ENCODE data around the gene CYTH1. TPM values are rescaled to one million over a fixed set of nuclear protein-coding genes. Genes with fewer than 3 reads are reported as not detected.

CYTH1 gene
- total and polyA plus RNA-seq, 7 experiments from 2014 or later, result 297 to 452 (median 418) TPM

DNA sequence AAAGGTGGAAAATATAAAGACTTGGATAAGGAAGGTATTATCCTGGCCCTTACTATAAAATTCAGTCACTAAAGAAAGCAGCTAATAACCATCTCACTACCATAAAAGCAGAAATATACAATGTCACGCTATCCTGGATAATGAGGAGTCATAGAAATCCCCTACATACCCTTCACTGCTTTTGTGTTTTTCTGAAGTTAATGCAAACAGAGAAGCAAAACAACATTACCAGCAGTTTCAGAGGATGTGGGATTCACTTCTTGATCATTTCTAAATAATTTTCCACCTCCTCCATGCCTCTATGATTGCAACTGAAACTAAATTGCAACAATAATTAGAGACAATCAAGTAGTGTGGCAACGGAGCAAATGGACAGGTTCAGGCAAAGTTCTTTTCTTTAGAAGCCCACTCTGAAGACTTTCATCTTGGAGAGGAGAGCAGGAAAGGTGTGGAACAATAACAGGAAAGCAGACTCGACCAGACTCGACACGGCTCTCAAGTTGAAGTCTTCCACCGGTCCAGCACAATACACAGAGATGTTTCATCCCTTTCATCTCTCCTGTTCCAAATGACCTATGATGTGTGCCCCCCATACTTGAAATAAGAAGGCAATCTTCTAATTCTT lies 10.2 kb downstream of the CYTH1 start:
- CTCF ChIA-PET, result interaction anchor here (0.6 to 1.4 kb wide), 5 partner anchors 8 to 1590 kb away, joined by 3 to 4 read pairs (median 3); no protein-coding TSS in a partner anchor
- Mint-ChIP-seq H3K9me3 (peaks cover 0 to 1% (median 0%) of the 10 kb centered on the region in 11 donors), H3K36me3 (peaks cover 0 to 30% (median 9%) of the 10 kb centered on the region in 5 donors), H3K4me3 (peak overlapping the region in 8 of 10 donors; percentile 81 to 95 (median 84)), H3K4me1 (peaks cover 26 to 60% (median 51%) of the 10 kb centered on the region in 7 donors), H3K27me3 (no peaks in the 10 kb centered on the region), H3K27ac (peak overlapping the region in 8 of 9 donors; percentile 82 to 99 (median 96))
- ATAC-seq, result peak; percentile 24
- Histone ChIP-seq H3K27me3 (ENCODE audit: control insufficient read depth in 2 of 2, insufficient read depth in 2 of 2, low read length in 2 of 2) (no peaks in the 10 kb centered on the region), H3K4me3 (ENCODE audit: low read length) (peak overlapping the region; percentile 17), H3K27ac (ENCODE audit: low read depth, low read length) (peak overlapping the region; percentile 73), H3K36me3 (ENCODE audit: control insufficient read depth in 2 of 3, insufficient read depth in 3 of 3, low read length in 3 of 3) (no peaks in the 10 kb centered on the region), H3K9me3 (ENCODE audit: control insufficient read depth in 2 of 3, low read length in 3 of 3) (no peaks in the 10 kb centered on the region), H3K4me1 (ENCODE audit: control insufficient read depth in 2 of 2, insufficient read depth in 2 of 2, low read length in 2 of 2) (peaks cover 81 to 84% of the 10 kb centered on the region in 2 donors)
- POLR2A ChIA-PET, result interaction anchor here (0.7 to 12.1 kb wide), 6 partner anchors 9 to 1327 kb away, joined by 3 to 122 read pairs (median 7); partner anchors contain the start of gene CYTH1
- intact Hi-C loops (cut with micrococcal nuclease), result loop anchor here in 1 of 2 donors (1.0 kb wide), 3 partner anchors 8 to 24 kb away; no protein-coding TSS in a partner anchor
- DNase-seq, result peak in 2 of 9 donors; percentile 52

DNA sequence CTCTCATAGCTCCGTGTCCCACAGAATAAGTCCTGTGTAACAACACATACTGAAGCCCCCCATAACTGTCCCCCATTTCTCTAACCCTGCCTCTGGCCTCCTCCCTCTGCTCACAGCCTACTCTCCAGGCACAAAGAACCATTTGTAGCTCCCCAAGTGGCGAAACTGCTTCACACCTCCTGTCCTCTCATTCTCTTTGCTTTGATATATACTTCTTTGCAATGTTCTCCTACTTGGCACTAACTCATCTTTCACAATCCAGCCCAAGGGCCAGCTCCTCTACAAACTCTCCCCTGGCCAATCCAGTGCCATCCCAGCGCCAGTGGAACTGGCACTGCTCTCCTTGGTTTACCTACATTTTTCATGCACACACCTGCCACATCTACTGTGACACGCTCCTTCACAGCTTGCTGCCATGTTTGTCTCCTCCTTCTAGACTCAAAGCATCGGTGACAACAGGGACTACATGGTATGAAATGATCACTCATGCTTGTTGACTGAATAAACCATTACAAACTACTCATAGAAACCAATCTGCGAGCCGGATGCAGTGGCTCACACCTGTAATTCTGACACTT lies 12.8 kb downstream of the CYTH1 start:
- Mint-ChIP-seq H3K4me1 (peaks cover 21 to 45% (median 40%) of the 10 kb centered on the region in 7 donors), H3K27ac (no peak overlapping the region), H3K27me3 (no peaks in the 10 kb centered on the region), H3K36me3 (peaks cover 0 to 24% (median 9%) of the 10 kb centered on the region in 5 donors), H3K9me3 (no peaks in the 10 kb centered on the region), H3K4me3 (no peak overlapping the region)
- Histone ChIP-seq H3K4me1 (ENCODE audit: control insufficient read depth in 2 of 2, insufficient read depth in 2 of 2, low read length in 2 of 2) (peaks cover 90 to 93% of the 10 kb centered on the region in 2 donors), H3K36me3 (ENCODE audit: control insufficient read depth in 2 of 3, insufficient read depth in 3 of 3, low read length in 3 of 3) (no peaks in the 10 kb centered on the region), H3K27ac (ENCODE audit: low read depth, low read length) (peak overlapping the region; percentile 73), H3K4me3 (ENCODE audit: low read length) (no peak overlapping the region), H3K27me3 (ENCODE audit: control insufficient read depth in 2 of 2, insufficient read depth in 2 of 2, low read length in 2 of 2) (no peaks in the 10 kb centered on the region), H3K9me3 (ENCODE audit: control insufficient read depth in 2 of 3, low read length in 3 of 3) (no peaks in the 10 kb centered on the region)
- intact Hi-C loops (cut with micrococcal nuclease), result loop anchor here in 1 of 2 donors (1.0 to 2.0 kb wide), 2 partner anchors 10 to 60 kb away; no protein-coding TSS in a partner anchor
- POLR2A ChIA-PET, result interaction anchor here (0.8 to 12.1 kb wide), 9 partner anchors 8 to 46 kb away, joined by 3 to 122 read pairs (median 4); no protein-coding TSS in a partner anchor
- peak; percentile 47 for ATAC-seq
- DNase-seq, result no peak
- CTCF ChIA-PET, result interaction anchor here (0.7 to 2.6 kb wide), 6 partner anchors 10 to 34 kb away, joined by 3 to 10 read pairs (median 6); no protein-coding TSS in a partner anchor

DNA sequence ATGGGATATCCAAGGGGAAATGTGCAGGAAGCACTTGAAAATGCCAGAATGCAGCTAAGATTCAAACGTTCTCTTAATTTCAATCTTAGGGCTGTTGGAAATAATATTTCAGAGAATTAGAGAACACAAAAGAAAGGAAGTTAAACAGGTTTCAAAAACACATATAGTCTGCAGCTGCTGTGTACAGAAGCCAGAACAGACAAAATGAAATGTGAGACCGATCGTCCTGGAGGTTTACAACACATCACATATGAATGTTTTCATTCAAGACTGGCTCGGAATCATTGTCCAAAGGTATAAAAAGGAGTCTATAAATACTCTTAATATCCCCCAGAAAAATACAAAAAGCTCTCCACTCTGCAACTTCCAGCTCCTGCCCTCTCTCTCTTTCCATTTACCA lies 14.3 kb downstream of the CYTH1 start:
- no peak overlapping the region for H3K4me3 ChIP-seq (ENCODE audit: low read length)

DNA sequence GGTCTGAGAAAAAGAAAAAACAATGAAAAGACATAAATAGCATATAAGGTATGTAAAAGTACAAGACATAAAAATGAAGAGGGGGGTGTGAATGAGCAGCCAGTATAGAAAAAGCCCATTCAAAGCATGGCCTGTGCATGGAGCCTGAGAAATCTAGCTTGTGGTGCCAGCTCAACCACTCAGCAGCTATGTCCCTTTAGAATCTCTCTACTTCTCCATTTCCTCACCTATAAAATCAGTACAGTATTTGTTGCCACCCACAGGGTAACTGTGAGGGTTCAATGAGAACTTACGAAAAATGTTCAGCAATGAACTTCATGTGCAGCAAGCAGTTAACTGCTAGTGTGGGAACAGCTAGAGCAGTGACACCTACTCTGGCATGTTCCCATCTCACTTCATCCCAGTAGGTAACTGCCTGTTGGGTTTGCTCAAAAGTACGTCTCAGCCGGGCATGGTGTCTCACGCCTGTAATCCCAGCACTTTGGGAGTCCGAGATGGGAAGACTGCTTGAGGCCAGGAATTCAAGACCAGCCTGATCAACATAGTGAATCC lies 15.3 kb downstream of the CYTH1 start:
- H3K27ac Mint-ChIP-seq, result no peak overlapping the region
- Histone ChIP-seq H3K9me3 (ENCODE audit: control insufficient read depth in 2 of 3, low read length in 3 of 3) (no peaks in the 10 kb centered on the region), H3K27ac (ENCODE audit: low read depth, low read length) (peak overlapping the region; percentile 73), H3K36me3 (ENCODE audit: control insufficient read depth in 2 of 3, insufficient read depth in 3 of 3, low read length in 3 of 3) (no peaks in the 10 kb centered on the region), H3K4me3 (ENCODE audit: low read length) (peak overlapping the region; percentile 1), H3K27me3 (ENCODE audit: control insufficient read depth in 2 of 2, insufficient read depth in 2 of 2, low read length in 2 of 2) (no peaks in the 10 kb centered on the region), H3K4me1 (ENCODE audit: control insufficient read depth in 2 of 2, insufficient read depth in 2 of 2, low read length in 2 of 2) (peaks cover 86 to 87% of the 10 kb centered on the region in 2 donors)
- peaks cover 0 to 18% (median 9%) of the 10 kb centered on the region in 5 donors for H3K36me3 Mint-ChIP-seq
- H3K4me3 Mint-ChIP-seq, result no peak overlapping the region
- H3K9me3 Mint-ChIP-seq, result peaks cover 0 to 3% (median 0%) of the 10 kb centered on the region in 11 donors
- no peaks in the 10 kb centered on the region for H3K27me3 Mint-ChIP-seq
- peaks cover 22 to 46% (median 36%) of the 10 kb centered on the region in 7 donors for H3K4me1 Mint-ChIP-seq
- peak; percentile 47 for ATAC-seq
- no peak for DNase-seq
- intact Hi-C loops (cut with micrococcal nuclease), result loop anchor here in 1 of 2 donors (1.0 to 2.0 kb wide), 2 partner anchors 8 to 18 kb away; no protein-coding TSS in a partner anchor
- ChIA-PET POLR2A (interaction anchor here (0.6 to 12.1 kb wide), 11 partner anchors 8 to 315 kb away, joined by 3 to 122 read pairs (median 4); no protein-coding TSS in a partner anchor), CTCF (interaction anchor here (0.6 to 2.6 kb wide), 5 partner anchors 11 to 460 kb away, joined by 3 to 8 read pairs (median 5); no protein-coding TSS in a partner anchor)

More for the DNA sequence above, 14.3 kb downstream of the CYTH1 start:
- ChIA-PET CTCF (interaction anchor here (0.7 to 2.6 kb wide), 6 partner anchors 9 to 55 kb away, joined by 3 to 10 read pairs (median 6); no protein-coding TSS in a partner anchor), POLR2A (interaction anchor here (0.6 to 12.1 kb wide), 9 partner anchors 10 to 314 kb away, joined by 3 to 122 read pairs (median 4); no protein-coding TSS in a partner anchor)
- H3K4me1 ChIP-seq (ENCODE audit: control insufficient read depth in 2 of 2, insufficient read depth in 2 of 2, low read length in 2 of 2), result peaks cover 85 to 87% of the 10 kb centered on the region in 2 donors
- ATAC-seq, result no peak
- no peaks in the 10 kb centered on the region for H3K27me3 ChIP-seq (ENCODE audit: control insufficient read depth in 2 of 2, insufficient read depth in 2 of 2, low read length in 2 of 2)
- peaks cover 23 to 46% (median 37%) of the 10 kb centered on the region in 7 donors for H3K4me1 Mint-ChIP-seq
- DNase-seq, result no peak
- H3K9me3 Mint-ChIP-seq, result no peaks in the 10 kb centered on the region
- no peak overlapping the region for H3K27ac Mint-ChIP-seq
- H3K27me3 Mint-ChIP-seq, result no peaks in the 10 kb centered on the region
- H3K36me3 Mint-ChIP-seq, result peaks cover 0 to 21% (median 9%) of the 10 kb centered on the region in 5 donors
- no peaks in the 10 kb centered on the region for H3K36me3 ChIP-seq (ENCODE audit: control insufficient read depth in 2 of 3, insufficient read depth in 3 of 3, low read length in 3 of 3)
- intact Hi-C loops (cut with micrococcal nuclease), result loop anchor here in 1 of 2 donors (2.0 kb wide), 2 partner anchors 19 to 59 kb away; no protein-coding TSS in a partner anchor
- peak overlapping the region; percentile 73 for H3K27ac ChIP-seq (ENCODE audit: low read depth, low read length)
- H3K9me3 ChIP-seq (ENCODE audit: control insufficient read depth in 2 of 3, low read length in 3 of 3), result no peaks in the 10 kb centered on the region
- no peak overlapping the region for H3K4me3 Mint-ChIP-seq

DNA sequence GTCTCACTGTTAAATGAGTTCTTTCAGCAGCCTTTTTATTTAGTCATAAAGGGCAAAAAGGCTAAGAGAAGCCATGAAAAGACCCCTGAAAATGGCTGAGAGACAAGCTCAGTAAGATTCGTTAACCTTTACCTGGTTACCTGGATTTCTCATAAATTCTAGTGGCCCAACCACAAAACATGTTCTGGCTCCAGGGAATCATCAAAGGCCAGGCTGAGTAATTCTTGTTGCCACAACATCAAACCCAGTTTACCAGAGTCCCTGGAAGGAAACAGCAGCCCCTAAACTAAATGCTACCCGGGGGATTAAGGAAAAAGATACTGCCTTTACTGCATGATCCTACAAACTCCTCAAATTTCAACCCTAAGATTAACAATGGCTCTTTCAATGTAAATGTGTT lies 15.8 kb downstream of the CYTH1 start:
- peaks cover 19 to 46% (median 36%) of the 10 kb centered on the region in 7 donors for H3K4me1 Mint-ChIP-seq
- POLR2A ChIA-PET, result interaction anchor here (0.6 to 12.1 kb wide), 12 partner anchors 8 to 49 kb away, joined by 3 to 122 read pairs (median 4); no protein-coding TSS in a partner anchor
- peak overlapping the region; percentile 73 for H3K27ac ChIP-seq (ENCODE audit: low read depth, low read length)

More for the DNA sequence above, 15.8 kb downstream of the CYTH1 start:
- H3K4me1 ChIP-seq (ENCODE audit: control insufficient read depth in 2 of 2, insufficient read depth in 2 of 2, low read length in 2 of 2), result peaks cover 86% of the 10 kb centered on the region in 2 donors
- H3K36me3 ChIP-seq (ENCODE audit: control insufficient read depth in 2 of 3, insufficient read depth in 3 of 3, low read length in 3 of 3), result no peaks in the 10 kb centered on the region
- Mint-ChIP-seq H3K36me3 (peaks cover 0 to 16% (median 6%) of the 10 kb centered on the region in 5 donors), H3K27me3 (no peaks in the 10 kb centered on the region), H3K9me3 (peaks cover 0 to 3% (median 0%) of the 10 kb centered on the region in 11 donors), H3K4me3 (no peak overlapping the region), H3K27ac (no peak overlapping the region)
- no peak for ATAC-seq
- no peaks in the 10 kb centered on the region for H3K27me3 ChIP-seq (ENCODE audit: control insufficient read depth in 2 of 2, insufficient read depth in 2 of 2, low read length in 2 of 2)
- intact Hi-C loops (cut with micrococcal nuclease), result loop anchor here in 1 of 2 donors (1.0 to 2.0 kb wide), 2 partner anchors 9 to 17 kb away; no protein-coding TSS in a partner anchor
- CTCF ChIA-PET, result interaction anchor here (0.5 to 1.6 kb wide), 5 partner anchors 9 to 459 kb away, joined by 3 to 6 read pairs (median 4); no protein-coding TSS in a partner anchor
- DNase-seq, result no peak
- no peaks in the 10 kb centered on the region for H3K9me3 ChIP-seq (ENCODE audit: control insufficient read depth in 2 of 3, low read length in 3 of 3)
- H3K4me3 ChIP-seq (ENCODE audit: low read length), result peak overlapping the region; percentile 1
